Gastrocnemius medialis (tissue), 4 donors: ENCODE results near the gene IQGAP1. TPM values are rescaled to one million over a fixed set of nuclear protein-coding genes. Genes with fewer than 3 reads are reported as not detected.

Experiments used
- ATAC-seq, 2 donors: fragments of 150-250 bp; one replicate each; pipeline ENCODE4 v1.9.1; 2016
- DNase-seq, 2 donors: peaks; one replicate each; pipeline ENCODE4 v3.0.0-alpha.2; 2019
- H3K27ac ChIP-seq, 4 donors: fragments of 200-600 bp; sonication (generic); 1 replicate in 1 of 4; 2 replicates in 3 of 4; pipeline ENCODE4 v1.5.1; 2016 to 2018; ENCODE audit warnings: mild to moderate bottlenecking in 2 of 4, moderate library complexity in 1 of 4
- H3K27me3 ChIP-seq, 3 donors: fragments of 200-600 bp; sonication (generic) in 2 of 3; 1 replicate in 1 of 3; 2 replicates in 2 of 3; pipeline versions ENCODE4 v1.5.1 to v1.6.0; 2016 to 2019; ENCODE audit warnings: mild to moderate bottlenecking in 1 of 3, moderate library complexity in 1 of 3
- H3K36me3 ChIP-seq, 2 donors: fragments of 200-600 bp; sonication (generic) in 1 of 2; one replicate each; pipeline ENCODE4 v1.5.1; 2017 to 2018
- H3K4me1 ChIP-seq, 2 donors: fragments of 200-600 bp; sonication (generic) in 1 of 2; one replicate each; pipeline ENCODE4 v1.5.1; 2016 to 2017; ENCODE audit warnings: mild to moderate bottlenecking in 2 of 2
- H3K4me3 ChIP-seq, 4 donors: fragments of 200-600 bp; sonication (generic) in 3 of 4; 1 replicate in 1 of 4; 2 replicates in 3 of 4; pipeline ENCODE4 v1.5.1; 2016 to 2019; ENCODE audit warnings: mild to moderate bottlenecking in 2 of 4
- H3K9me3 ChIP-seq, 3 donors: fragments of 200-600 bp; sonication (generic) in 2 of 3; 1 replicate in 1 of 3; 2 replicates in 2 of 3; pipeline ENCODE4 v1.5.1; 2016 to 2019
- POLR2A ChIP-seq, 2 donors: fragments of 450-650 bp; IDR thresholded peaks; one replicate each; pipeline ENCODE4 v1.6.1; 2017; ENCODE audit warnings: antibody characterized with exemption in 2 of 2, mild to moderate bottlenecking in 2 of 2, moderate library complexity in 2 of 2
- in situ Hi-C, 4 donors: fragments of 200-750 bp; cut with MboI; loops; one replicate each; pipeline versions ENCODE4 v1.15.0 to v1.8.0; 2017; ENCODE audit warnings: low sequenced_read_pairs in 4 of 4
- intact Hi-C: fragments of 100-400 bp; cut with DNase I; formaldehyde crosslinking; loops from one replicate; pipeline ENCODE4 v1.15.1; 2023; ENCODE audit warnings: low total_unique reads
- total RNA-seq, 4 donors: library from RNA; depleted of rRNA; stranded (reverse); fragments of >200 nt; gene quantifications; one replicate each; pipeline versions ENCODE4 v1.1.0 to v1.2.3, GENCODE V29; 2016
- TF ChIP-seq, protein P1 (sequence below), 5 experiments: fragments of 450-650 bp in 3 of 5; fragments of 200-600 bp in 2 of 5; sonication (generic) in 2 of 5; IDR thresholded peaks in 4 of 5; conservative IDR thresholded peaks in 1 of 5; 1 replicate in 4 of 5; 2 replicates in 1 of 5; pipeline ENCODE4 v1.5.1; 2016 to 2019; ENCODE audit warnings: antibody characterized with exemption in 5 of 5, mild to moderate bottlenecking in 3 of 5, moderate library complexity in 3 of 5

Gene IQGAP1
- total RNA-seq, 4 donors from 2014 or later = 39.1 to 92.7 (median 59.1) TPM

GRCh38 chr15:90529011-90529370, 140.9 kb downstream of the IQGAP1 start:
- Histone ChIP-seq H3K4me3 (peak overlapping the region; percentile 73 to 98 (median 83)), H3K27ac (peak overlapping the region; percentile 76 to 94 (median 90)), H3K4me1 (peaks cover 15 to 20% of the 10 kb centered on the region in 2 donors), H3K9me3 (no peaks in the 10 kb centered on the region), H3K27me3 (no peaks in the 10 kb centered on the region), H3K36me3 (no peaks in the 10 kb centered on the region)
- intact Hi-C loops (no loop called here), in situ Hi-C loops (no loop called here)
- TF ChIP-seq, protein P1, sequence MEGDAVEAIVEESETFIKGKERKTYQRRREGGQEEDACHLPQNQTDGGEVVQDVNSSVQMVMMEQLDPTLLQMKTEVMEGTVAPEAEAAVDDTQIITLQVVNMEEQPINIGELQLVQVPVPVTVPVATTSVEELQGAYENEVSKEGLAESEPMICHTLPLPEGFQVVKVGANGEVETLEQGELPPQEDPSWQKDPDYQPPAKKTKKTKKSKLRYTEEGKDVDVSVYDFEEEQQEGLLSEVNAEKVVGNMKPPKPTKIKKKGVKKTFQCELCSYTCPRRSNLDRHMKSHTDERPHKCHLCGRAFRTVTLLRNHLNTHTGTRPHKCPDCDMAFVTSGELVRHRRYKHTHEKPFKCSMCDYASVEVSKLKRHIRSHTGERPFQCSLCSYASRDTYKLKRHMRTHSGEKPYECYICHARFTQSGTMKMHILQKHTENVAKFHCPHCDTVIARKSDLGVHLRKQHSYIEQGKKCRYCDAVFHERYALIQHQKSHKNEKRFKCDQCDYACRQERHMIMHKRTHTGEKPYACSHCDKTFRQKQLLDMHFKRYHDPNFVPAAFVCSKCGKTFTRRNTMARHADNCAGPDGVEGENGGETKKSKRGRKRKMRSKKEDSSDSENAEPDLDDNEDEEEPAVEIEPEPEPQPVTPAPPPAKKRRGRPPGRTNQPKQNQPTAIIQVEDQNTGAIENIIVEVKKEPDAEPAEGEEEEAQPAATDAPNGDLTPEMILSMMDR (IDR thresholded peaks at IDR 0.05 in 4 of 5, conservative IDR thresholded peaks at IDR 0.05 in 1 of 5) = no peak
- no peak for TF ChIP-seq POLR2A (IDR thresholded peaks at IDR 0.05)
- ATAC-seq (no peak), DNase-seq (no peak)

GRCh38 chr15:90529371-90530249, 141.6 kb downstream of the IQGAP1 start, which contains the start of gene CRTC3:
CRTC3 (plus strand) TSS chr15:90529923; CDS start chr15:90530072, 149 bp downstream.
- Histone ChIP-seq H3K9me3 (no peaks in the 10 kb centered on the region), H3K4me3 (peak within 1 kb of the TSS; percentile 73 to 98 (median 83)), H3K36me3 (no peaks in the 10 kb centered on the region), H3K4me1 (peaks cover 17 to 20% of the 10 kb centered on the region in 2 donors), H3K27me3 (no peaks in the 10 kb centered on the region), H3K27ac (peak within 1 kb of the TSS; percentile 76 to 94 (median 90))
- TF ChIP-seq, protein P1 (IDR thresholded peaks at IDR 0.05 in 4 of 5, conservative IDR thresholded peaks at IDR 0.05 in 1 of 5) = peak in 2 of 5 experiments; percentile 12 to 19
- peak; percentile 62 to 66 for TF ChIP-seq POLR2A (IDR thresholded peaks at IDR 0.05)
- ATAC-seq (peak; percentile 79 to 80), DNase-seq (peak; percentile 14 to 39)
- in situ Hi-C loops = no loop called here
- intact Hi-C loops = loop anchor here (5.0 kb wide), 1 partner anchor 63 kb away; no protein-coding TSS in a partner anchor

DNA sequence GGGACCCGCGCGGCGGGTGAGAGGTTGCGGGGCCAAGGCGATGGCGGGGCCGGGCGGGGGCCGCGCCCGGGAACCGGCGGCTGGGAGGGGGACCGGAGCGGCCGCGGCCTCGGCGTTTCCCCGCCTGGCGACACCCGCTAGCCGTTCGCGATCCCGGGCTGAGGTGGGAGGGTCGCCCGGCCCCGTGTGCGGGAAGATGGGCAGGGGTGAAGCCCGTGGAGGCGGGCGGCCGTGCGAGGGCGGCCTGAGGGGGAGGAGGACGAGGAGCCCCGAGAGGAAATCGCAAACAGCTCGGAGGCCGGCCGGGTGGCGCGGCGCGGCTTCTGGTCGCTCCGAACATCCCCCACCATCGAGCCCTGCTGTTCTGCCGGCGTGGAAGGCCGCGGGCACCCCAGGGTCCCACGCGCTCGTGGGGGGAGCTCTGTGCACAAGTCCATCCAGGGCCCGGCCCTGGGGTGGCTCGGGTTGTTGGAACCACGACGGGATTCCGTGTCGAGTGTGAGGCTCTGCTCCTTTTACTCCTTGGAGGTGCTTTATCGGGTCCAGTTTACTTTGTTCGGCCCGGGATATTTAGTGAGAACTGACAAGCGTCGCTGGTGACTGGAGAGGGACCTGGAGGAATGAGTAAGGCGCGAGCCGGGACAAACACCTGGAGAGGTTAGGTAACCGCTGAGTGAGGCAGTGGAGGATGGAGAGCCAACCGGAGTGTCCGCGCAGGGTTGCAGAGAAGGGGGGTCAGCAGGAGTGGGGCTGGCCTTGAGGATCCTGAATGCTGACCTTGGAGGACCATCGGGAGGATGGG, 142.4 kb downstream of the IQGAP1 start:
- in situ Hi-C loops (no loop called here), intact Hi-C loops (loop anchor here (5.0 kb wide), 1 partner anchor 62 kb away; no protein-coding TSS in a partner anchor)
- H3K4me1 ChIP-seq = peaks cover 23 to 24% of the 10 kb centered on the region in 2 donors
- no peaks in the 10 kb centered on the region for H3K36me3 ChIP-seq
- H3K27me3 ChIP-seq = no peaks in the 10 kb centered on the region
- ATAC-seq (peak; percentile 48 to 53), DNase-seq (peak; percentile 16 to 62)
- H3K27ac ChIP-seq = peak overlapping the region; percentile 76 to 94 (median 90)
- H3K4me3 ChIP-seq = peak overlapping the region; percentile 73 to 98 (median 83)
- TF ChIP-seq, protein P1 (IDR thresholded peaks at IDR 0.05 in 4 of 5, conservative IDR thresholded peaks at IDR 0.05 in 1 of 5) = no peak
- no peak for TF ChIP-seq POLR2A (IDR thresholded peaks at IDR 0.05)
- H3K9me3 ChIP-seq = no peaks in the 10 kb centered on the region

- TF ChIP-seq, protein P1 (IDR thresholded peaks at IDR 0.05 in 4 of 5, conservative IDR thresholded peaks at IDR 0.05 in 1 of 5) = no peak
- TF ChIP-seq POLR2A (IDR thresholded peaks at IDR 0.05) = no peak
- intact Hi-C loops = loop anchor here (5.0 kb wide), 1 partner anchor 61 kb away; no protein-coding TSS in a partner anchor
- DNase-seq (no peak), ATAC-seq (no peak)
- H3K27ac ChIP-seq = peak overlapping the region; percentile 76 to 94 (median 90)
- peak overlapping the region; percentile 73 to 98 (median 83) for H3K4me3 ChIP-seq
- H3K27me3 ChIP-seq = no peaks in the 10 kb centered on the region
- no peaks in the 10 kb centered on the region for H3K9me3 ChIP-seq
- no peaks in the 10 kb centered on the region for H3K36me3 ChIP-seq
- in situ Hi-C loops = no loop called here
- peaks cover 30% of the 10 kb centered on the region in 2 donors for H3K4me1 ChIP-seq
Measured at GRCh38 chr15:90531147-90531546, 143.1 kb downstream of the IQGAP1 start.
